Measurements from ENCODE around the gene SLC35D1.

The SLC35D1 gene

GRCh38 chr1:67040405-67040804 lies 13.5 kb downstream of the SLC35D1 start:
- Histone ChIP-seq H3K79me2 (ENCODE audit: low read length) (no peaks in the 10 kb centered on the region), H3K36me3 (replicated peaks; ENCODE audit: low read depth, low read length) (peaks cover 7% of the 10 kb centered on the region), H4K20me1 (ENCODE audit: insufficient read depth, low read length) (no peaks in the 10 kb centered on the region), H3K27ac (ENCODE audit: low read length) (no peak overlapping the region), H3K9ac (ENCODE audit: low read length) (no peak overlapping the region), H3K27me3 (ENCODE audit: low read depth, low read length) (no peaks in the 10 kb centered on the region), H3K4me2 (ENCODE audit: low read length) (no peak overlapping the region), H2AFZ (ENCODE audit: low read depth, low read length) (no peak overlapping the region), H3K4me1 (ENCODE audit: low read length) (no peaks in the 10 kb centered on the region), H3K4me3 (ENCODE audit: low read length) (no peak overlapping the region), H3K9me3 (ENCODE audit: insufficient read depth, low read length) (no peaks in the 10 kb centered on the region)
- no peak for TF ChIP-seq CTCF (IDR thresholded peaks at IDR 0.05; ENCODE audit: low read depth, low read length)

GRCh38 chr1:67031859-67032247 lies 22.1 kb downstream of the SLC35D1 start:
- Histone ChIP-seq H3K36me3 (replicated peaks; ENCODE audit: low read depth, low read length) (no peaks in the 10 kb centered on the region), H3K4me3 (ENCODE audit: low read length) (no peak overlapping the region), H4K20me1 (ENCODE audit: insufficient read depth, low read length) (no peaks in the 10 kb centered on the region), H3K4me2 (ENCODE audit: low read length) (no peak overlapping the region), H3K9me3 (ENCODE audit: insufficient read depth, low read length) (no peaks in the 10 kb centered on the region), H2AFZ (ENCODE audit: low read depth, low read length) (no peak overlapping the region), H3K27me3 (ENCODE audit: low read depth, low read length) (no peaks in the 10 kb centered on the region), H3K27ac (ENCODE audit: low read length) (no peak overlapping the region), H3K9ac (ENCODE audit: low read length) (no peak overlapping the region), H3K4me1 (ENCODE audit: low read length) (no peaks in the 10 kb centered on the region), H3K79me2 (ENCODE audit: low read length) (no peaks in the 10 kb centered on the region)
- TF ChIP-seq CTCF (IDR thresholded peaks at IDR 0.05; ENCODE audit: low read depth, low read length): no peak

- Histone ChIP-seq H2AFZ (ENCODE audit: low read depth, low read length) (no peak overlapping the region), H3K4me2 (ENCODE audit: low read length) (no peak overlapping the region), H3K9ac (ENCODE audit: low read length) (no peak overlapping the region), H3K79me2 (ENCODE audit: low read length) (no peaks in the 10 kb centered on the region), H3K27me3 (ENCODE audit: low read depth, low read length) (no peaks in the 10 kb centered on the region), H3K9me3 (ENCODE audit: insufficient read depth, low read length) (no peaks in the 10 kb centered on the region), H3K4me3 (ENCODE audit: low read length) (no peak overlapping the region), H4K20me1 (ENCODE audit: insufficient read depth, low read length) (no peaks in the 10 kb centered on the region), H3K36me3 (replicated peaks; ENCODE audit: low read depth, low read length) (no peaks in the 10 kb centered on the region), H3K4me1 (ENCODE audit: low read length) (no peaks in the 10 kb centered on the region), H3K27ac (ENCODE audit: low read length) (no peak overlapping the region)
- TF ChIP-seq EZH2phosphoT487 (IDR thresholded peaks at IDR 0.05; ENCODE audit: low read depth) (no peak), CTCF (IDR thresholded peaks at IDR 0.05; ENCODE audit: low read depth, low read length) (no peak)
Measured at GRCh38 chr1:67031121-67031858, 22.7 kb downstream of the SLC35D1 start.

- no peak overlapping the region for H3K4me2 ChIP-seq (ENCODE audit: low read length)
- H3K9ac ChIP-seq (ENCODE audit: low read length): no peak overlapping the region
- no peak overlapping the region for H3K27ac ChIP-seq (ENCODE audit: low read length)
- no peaks in the 10 kb centered on the region for H3K4me1 ChIP-seq (ENCODE audit: low read length)
- no peaks in the 10 kb centered on the region for H4K20me1 ChIP-seq (ENCODE audit: insufficient read depth, low read length)
- H3K9me3 ChIP-seq (ENCODE audit: insufficient read depth, low read length): no peaks in the 10 kb centered on the region
- H3K79me2 ChIP-seq (ENCODE audit: low read length): no peaks in the 10 kb centered on the region
- TF ChIP-seq EZH2phosphoT487 (IDR thresholded peaks at IDR 0.05; ENCODE audit: low read depth): no peak
- TF ChIP-seq CTCF (IDR thresholded peaks at IDR 0.05; ENCODE audit: low read depth, low read length): no peak
- H2AFZ ChIP-seq (ENCODE audit: low read depth, low read length): no peak overlapping the region
- H3K4me3 ChIP-seq (ENCODE audit: low read length): no peak overlapping the region
- no peaks in the 10 kb centered on the region for H3K36me3 ChIP-seq (replicated peaks; ENCODE audit: low read depth, low read length)
- H3K27me3 ChIP-seq (ENCODE audit: low read depth, low read length): no peaks in the 10 kb centered on the region
Measured at GRCh38 chr1:67029472-67029871, 24.5 kb downstream of the SLC35D1 start.

Measured in OCI-LY3 (cell line).